PC-3 (cell line): Measurements from ENCODE around the gene P2RX2. TPM values are rescaled to one million over a fixed set of nuclear protein-coding genes. Genes with fewer than 3 reads are reported as not detected.

Experiments used
- ATAC-seq: fragments of 200-7000 bp; cut with Tn5 transposase; 2 replicates; pipeline ENCODE4 v1.9.1; 2020; ENCODE audit warnings: mild to moderate bottlenecking, moderate library complexity
- BruUV-seq: library from RNA; stranded (reverse); fragments of 400-500 nt; replicated peaks from 2 replicates; lab custom pipeline; 2021; lab: Mats Ljungman, UMichigan
- CTCF ChIA-PET: fragments of 300-600 bp; sonication (Branson Sonifier 250); formaldehyde crosslinking; loops from one replicate; lab custom pipeline; 2022; ENCODE audit warnings: antibody characterized with exemption; lab: Charles Lee
- POLR2A ChIA-PET: fragments of 300-600 bp; sonication (Branson Sonifier 250); formaldehyde crosslinking; loops from one replicate; lab custom pipeline; 2022; ENCODE audit warnings: antibody characterized with exemption; ENCODE audit not compliant: unreplicated experiment; lab: Charles Lee
- DNase-seq: peaks from one replicate; pipeline ENCODE4 v3.0.0-alpha.2; 2015
- H2AFZ ChIP-seq: fragments of 300-600 bp; sonication (generic); 2 replicates; pipeline ENCODE4 v1.6.0; 2016; ENCODE audit warnings: antibody characterized with exemption, low read length
- H3F3A ChIP-seq: fragments of 300-600 bp; sonication (generic); one replicate; pipeline ENCODE4 v1.6.0; 2017; ENCODE audit warnings: antibody characterized with exemption, low read length, control low read depth, mild to moderate bottlenecking; ENCODE audit not compliant: unreplicated experiment
- H3K27ac ChIP-seq: fragments of 300-600 bp; sonication (generic); 2 replicates; pipeline ENCODE4 v1.5.1; 2016; ENCODE audit warnings: mild to moderate bottlenecking, low read length
- H3K27me3 ChIP-seq: fragments of 300-600 bp; sonication (generic); 2 replicates; pipeline ENCODE4 v1.6.1; 2016; ENCODE audit warnings: low read length, mixed read lengths
- H3K36me3 ChIP-seq: fragments of 300-600 bp; sonication (generic); 2 replicates; pipeline ENCODE4 v1.6.1; 2016; ENCODE audit warnings: low read depth, mixed run types, low read length, mixed read lengths
- H3K4me1 ChIP-seq: fragments of 300-600 bp; sonication (generic); 2 replicates; pipeline ENCODE4 v1.5.1; 2016; ENCODE audit warnings: low read length; ENCODE audit not compliant: insufficient read depth
- H3K4me2 ChIP-seq: fragments of 300-600 bp; sonication (generic); 2 replicates; pipeline ENCODE4 v1.6.0; 2016; ENCODE audit warnings: low read length
- H3K4me3 ChIP-seq: fragments of 300-600 bp; sonication (generic); 2 replicates; pipeline ENCODE4 v1.5.1; 2016; ENCODE audit warnings: mild to moderate bottlenecking, low read length, mixed read lengths
- H3K79me2 ChIP-seq: fragments of 300-600 bp; sonication (generic); 2 replicates; pipeline ENCODE4 v1.6.1; 2017; ENCODE audit warnings: low read length, mixed read lengths
- H3K9ac ChIP-seq: fragments of 300-600 bp; sonication (generic); 2 replicates; pipeline ENCODE4 v1.6.0; 2016; ENCODE audit warnings: mild to moderate bottlenecking, low read length
- H3K9me2 ChIP-seq: fragments of 300-600 bp; sonication (generic); replicated peaks from 2 replicates; pipeline ENCODE4 v1.6.1; 2016; ENCODE audit warnings: mixed run types, low read length, mixed read lengths
- H3K9me3 ChIP-seq: fragments of 300-600 bp; sonication (generic); 2 replicates; pipeline ENCODE4 v1.6.1; 2016; ENCODE audit warnings: low read length, mixed read lengths
- H4K20me1 ChIP-seq: fragments of 300-600 bp; sonication (generic); 2 replicates; pipeline ENCODE4 v1.6.1; 2016; ENCODE audit warnings: low read length, mixed read lengths
- CTCF ChIP-seq: fragments of 300-600 bp; sonication (generic); conservative IDR thresholded peaks from 2 replicates; pipeline ENCODE4 v1.5.1; 2017; ENCODE audit warnings: antibody characterized with exemption, low read depth, mild to moderate bottlenecking, low read length
- EZH2 ChIP-seq: fragments of 300-600 bp; sonication (generic); IDR thresholded peaks from one replicate; pipeline ENCODE4 v1.6.1; 2017; ENCODE audit warnings: antibody characterized with exemption, mild to moderate bottlenecking, low read length; ENCODE audit not compliant: unreplicated experiment
- EZH2phosphoT487 ChIP-seq: fragments of 300-600 bp; sonication (generic); IDR thresholded peaks from 2 replicates; pipeline ENCODE4 v1.6.1; 2018; ENCODE audit warnings: mild to moderate bottlenecking, antibody characterized with exemption, low read length, borderline replicate concordance
- intact Hi-C: fragments of 100-400 bp; cut with micrococcal nuclease; formaldehyde crosslinking; loops from 2 replicates; pipeline ENCODE4 v1.9.0; 2023
- total RNA-seq: library from RNA; depleted of rRNA; stranded (reverse); fragments of >200 nt; gene quantifications from 2 replicates; pipeline ENCODE4 v1.2.3, GENCODE V29; 2014

Gene P2RX2
- total RNA-seq, 1 experiment from 2014 or later: not detected

GRCh38 chr12:132592282-132592970 is 26.1 kb upstream of the P2RX2 start:
- H3K9me3 ChIP-seq: no peaks in the 10 kb centered on the region
- H3K4me2 ChIP-seq: no peak overlapping the region
- ATAC-seq (no peak), DNase-seq (no peak)
- intact Hi-C loops: loop anchor here (10.0 kb wide), 1 partner anchor 68 kb away; no protein-coding TSS in a partner anchor
- H3K4me1 ChIP-seq: peaks cover 8% of the 10 kb centered on the region
- H2AFZ ChIP-seq: no peak overlapping the region
- no peaks in the 10 kb centered on the region for H4K20me1 ChIP-seq
- no peaks in the 10 kb centered on the region for H3K27me3 ChIP-seq
- no peaks in the 10 kb centered on the region for H3K79me2 ChIP-seq
- no peaks in the 10 kb centered on the region for H3K36me3 ChIP-seq
- ChIA-PET POLR2A (no interaction called here), CTCF (no interaction called here)
- no TSS peak for BruUV-seq
- no peak overlapping the region for H3K4me3 ChIP-seq
- TF ChIP-seq EZH2 (no peak), EZH2phosphoT487 (no peak), CTCF (no peak)
- no peaks in the 10 kb centered on the region for H3K9me2 ChIP-seq
- no peak overlapping the region for H3K27ac ChIP-seq
- H3K9ac ChIP-seq: no peak overlapping the region
- H3F3A ChIP-seq: no peaks in the 10 kb centered on the region

- Histone ChIP-seq H3K79me2 (no peaks in the 10 kb centered on the region), H2AFZ (no peak overlapping the region), H3K9me3 (no peaks in the 10 kb centered on the region), H3K4me1 (peaks cover 10% of the 10 kb centered on the region), H3K27ac (no peak overlapping the region), H3F3A (no peaks in the 10 kb centered on the region), H3K27me3 (no peaks in the 10 kb centered on the region), H3K9ac (no peak overlapping the region), H3K9me2 (no peaks in the 10 kb centered on the region), H3K36me3 (no peaks in the 10 kb centered on the region), H3K4me2 (peak overlapping the region; percentile 84), H4K20me1 (no peaks in the 10 kb centered on the region), H3K4me3 (no peak overlapping the region)
- DNase-seq (no peak), ATAC-seq (no peak)
- ChIA-PET POLR2A (interaction anchor here (0.6 kb wide), 1 partner anchor 20 kb away, joined by 3 read pairs; no protein-coding TSS in a partner anchor), CTCF (no interaction called here)
- intact Hi-C loops: loop anchor here (10.0 kb wide), 1 partner anchor 68 kb away; no protein-coding TSS in a partner anchor
- TF ChIP-seq EZH2 (no peak), CTCF (no peak), EZH2phosphoT487 (no peak)
- no TSS peak for BruUV-seq
These were observed 25.5 kb upstream of the P2RX2 start for GRCh38 chr12:132593071-132593470.

GRCh38 chr12:132593521-132593920 is 25.1 kb upstream of the P2RX2 start:
- POLR2A ChIA-PET: interaction anchor here (0.6 kb wide), 1 partner anchor 20 kb away, joined by 3 read pairs; no protein-coding TSS in a partner anchor
- DNase-seq (no peak), ATAC-seq (peak; percentile 5)
- TF ChIP-seq EZH2phosphoT487 (no peak), EZH2 (no peak), CTCF (no peak)
- H3K9me3 ChIP-seq: no peaks in the 10 kb centered on the region
- peak overlapping the region; percentile 84 for H3K4me2 ChIP-seq
- H3K9me2 ChIP-seq: no peaks in the 10 kb centered on the region
- H3K27me3 ChIP-seq: no peaks in the 10 kb centered on the region
- H3K9ac ChIP-seq: no peak overlapping the region
- TSS peak; percentile 58 for BruUV-seq
- H3F3A ChIP-seq: no peaks in the 10 kb centered on the region
- intact Hi-C loops: loop anchor here (10.0 kb wide), 1 partner anchor 69 kb away; no protein-coding TSS in a partner anchor
- peak overlapping the region; percentile 60 for H3K4me3 ChIP-seq
- H2AFZ ChIP-seq: peak overlapping the region; percentile 87
- CTCF ChIA-PET: no interaction called here
- no peaks in the 10 kb centered on the region for H3K79me2 ChIP-seq
- no peaks in the 10 kb centered on the region for H3K36me3 ChIP-seq
- H3K27ac ChIP-seq: no peak overlapping the region
- H4K20me1 ChIP-seq: no peaks in the 10 kb centered on the region
- peaks cover 10% of the 10 kb centered on the region for H3K4me1 ChIP-seq
